HG03520 (cell line): Measurements from ENCODE around the gene BORCS6.

ENCODE experiments used
- ATAC-seq: cut with Tn5 transposase; IDR thresholded peaks from one replicate; pipeline ENCODE4 v1.9.1; 2021; ENCODE audit warnings: mild to moderate bottlenecking, moderate library complexity; ENCODE audit not compliant: unreplicated experiment

The BORCS6 gene

DNA sequence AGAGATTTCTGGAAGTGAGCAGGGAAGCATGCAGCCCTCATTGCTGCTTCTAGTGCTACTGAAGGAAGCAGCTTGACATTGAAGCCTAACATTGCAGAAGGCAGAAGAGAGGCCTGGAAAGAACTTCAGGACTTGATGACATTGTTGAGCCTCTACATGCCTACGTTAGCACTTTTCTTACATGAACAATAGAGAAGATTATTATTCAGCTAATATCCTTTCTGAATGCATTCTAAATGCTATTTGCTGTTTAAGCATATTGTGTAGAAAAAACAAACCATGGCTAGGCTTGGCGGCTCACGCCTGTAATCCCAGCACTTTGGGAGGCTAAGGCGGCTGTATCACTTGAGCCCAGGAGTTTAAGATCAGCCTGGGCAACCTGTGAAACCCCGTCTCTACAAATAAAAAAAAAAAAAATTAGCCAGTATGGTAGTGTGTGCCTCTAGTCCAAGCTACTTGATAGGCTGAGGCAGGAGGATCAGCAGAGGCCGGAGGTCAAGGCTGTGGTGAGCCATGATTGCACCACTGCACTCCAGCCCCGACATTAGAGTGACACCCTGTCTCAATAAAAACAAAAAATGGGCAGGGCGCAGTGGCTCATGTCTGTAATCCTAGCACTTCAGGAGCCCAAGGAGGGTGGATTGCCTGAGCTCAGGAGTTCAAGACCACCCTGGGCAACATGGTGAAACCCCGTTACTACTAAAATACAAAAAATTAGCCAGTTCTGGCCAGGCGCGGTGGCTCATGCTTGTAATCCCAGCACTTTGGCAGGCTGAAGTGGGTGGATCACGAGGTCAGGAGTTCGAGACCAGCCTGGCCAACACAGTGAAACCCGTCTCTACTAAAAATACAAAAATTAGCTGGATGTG is 22.6 kb upstream of the BORCS6 start:
- ATAC-seq: no peak

GRCh38 chr17:8210761-8211458 is 20.9 kb upstream of the BORCS6 start:
- no peak for ATAC-seq

GRCh38 chr17:8209907-8210760 is 20.2 kb upstream of the BORCS6 start, which contains the start of gene AURKB:
Gene AURKB (minus strand): TSS chr17:8210575. CDS start chr17:8210224, 351 bp downstream.
- peak; percentile 81 for ATAC-seq

GRCh38 chr17:8206536-8206935 is 16.6 kb upstream of the BORCS6 start:
- no peak for ATAC-seq

DNA sequence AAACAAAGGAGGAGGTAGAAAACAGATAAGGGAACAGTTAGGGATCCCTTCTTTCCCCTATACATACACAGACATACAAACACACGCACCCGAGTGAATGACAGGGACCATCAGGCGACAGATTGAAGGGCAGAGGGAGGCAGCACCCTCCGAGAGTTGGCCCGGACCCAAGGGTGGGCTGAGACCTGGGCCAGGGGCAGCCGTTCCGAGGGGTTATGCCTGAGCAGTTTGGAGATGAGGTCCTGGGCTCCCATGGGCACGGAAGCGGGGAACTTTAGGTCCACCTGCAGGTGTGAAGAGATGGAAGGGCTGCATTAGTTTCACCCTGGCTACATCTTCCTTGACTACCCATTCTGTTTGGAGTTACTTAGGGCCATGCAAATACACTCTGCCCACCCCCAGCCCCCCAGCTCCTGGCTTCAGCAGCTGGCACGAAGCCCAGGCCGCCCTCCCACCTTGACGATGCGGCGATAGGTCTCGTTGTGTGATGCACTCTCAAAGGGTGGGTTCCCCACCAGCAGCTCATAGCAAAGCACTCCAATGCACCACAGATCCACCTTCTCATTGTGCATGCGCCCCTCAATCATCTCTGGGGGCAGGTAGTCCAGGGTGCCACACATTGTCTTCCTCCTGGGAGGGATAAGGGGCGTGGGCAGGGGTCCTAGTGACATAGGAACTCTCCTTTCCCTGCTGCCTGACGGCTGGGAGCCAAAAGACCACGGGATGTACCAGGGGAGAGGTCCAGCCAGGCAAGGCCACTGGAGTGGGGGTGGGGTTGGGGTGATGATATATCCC is 15.0 kb upstream of the BORCS6 start:
- ATAC-seq: no peak

DNA sequence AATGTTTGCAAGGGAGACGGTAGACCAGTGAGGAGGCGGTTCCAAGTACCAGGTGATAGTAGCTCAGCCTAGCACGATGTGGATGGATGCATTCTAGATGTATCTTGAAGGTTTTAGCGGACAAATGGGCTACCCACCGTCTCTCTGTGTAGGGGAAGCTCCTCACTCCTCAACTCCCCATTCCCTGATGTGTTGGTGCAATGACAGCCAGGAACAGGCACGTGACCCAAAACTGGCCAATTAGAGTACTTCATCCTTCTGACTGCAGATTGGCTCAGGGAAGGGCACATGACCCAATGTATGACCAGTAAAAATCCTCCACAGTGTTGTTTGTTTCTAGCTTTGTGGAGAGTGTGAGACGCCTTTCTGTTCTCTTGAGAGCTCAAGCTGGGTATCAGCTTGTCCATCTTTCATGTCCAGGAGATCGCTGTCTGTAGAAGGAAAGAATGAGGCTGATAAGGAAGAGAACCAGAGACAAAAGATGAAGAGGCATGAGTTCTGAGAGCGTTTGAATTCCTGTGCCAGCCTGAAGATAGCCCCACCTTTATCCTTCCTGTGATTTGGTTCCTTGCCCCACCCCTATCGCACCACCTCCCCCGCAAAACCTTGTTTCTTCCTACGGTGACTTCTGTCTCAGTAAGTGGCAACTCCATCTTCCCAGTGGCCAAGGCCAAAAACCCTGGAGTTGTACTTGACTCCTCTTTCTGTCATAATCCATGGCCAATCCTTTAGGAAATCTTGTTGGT is 2.3 kb upstream of the BORCS6 start:
- no peak for ATAC-seq

DNA sequence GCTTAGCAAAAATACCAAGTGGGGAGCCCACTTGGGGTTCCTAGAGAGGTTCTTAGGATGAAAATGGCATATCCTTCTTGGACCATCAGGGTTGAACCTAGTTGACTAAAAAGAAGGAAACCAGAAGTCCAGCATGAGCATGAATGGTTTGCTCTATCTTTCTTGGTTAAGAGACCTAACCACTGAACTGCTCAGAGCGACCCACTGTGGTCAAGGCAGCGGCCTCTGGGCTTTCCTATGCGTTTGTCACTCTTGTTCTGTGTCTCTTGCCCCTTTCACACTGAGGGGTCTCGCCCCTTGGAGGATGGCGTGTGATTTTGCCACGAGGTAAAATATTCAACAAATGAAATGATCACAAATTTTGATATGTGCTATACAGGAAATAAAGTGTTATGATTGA is 526 bp upstream of the BORCS6 start:
- no peak for ATAC-seq

- no peak for ATAC-seq
Observed at GRCh38 chr17:8189041-8189710, 804 bp downstream of the BORCS6 start.

GRCh38 chr17:8188263-8188839 is 1.6 kb downstream of the BORCS6 start:
- no peak for ATAC-seq

DNA sequence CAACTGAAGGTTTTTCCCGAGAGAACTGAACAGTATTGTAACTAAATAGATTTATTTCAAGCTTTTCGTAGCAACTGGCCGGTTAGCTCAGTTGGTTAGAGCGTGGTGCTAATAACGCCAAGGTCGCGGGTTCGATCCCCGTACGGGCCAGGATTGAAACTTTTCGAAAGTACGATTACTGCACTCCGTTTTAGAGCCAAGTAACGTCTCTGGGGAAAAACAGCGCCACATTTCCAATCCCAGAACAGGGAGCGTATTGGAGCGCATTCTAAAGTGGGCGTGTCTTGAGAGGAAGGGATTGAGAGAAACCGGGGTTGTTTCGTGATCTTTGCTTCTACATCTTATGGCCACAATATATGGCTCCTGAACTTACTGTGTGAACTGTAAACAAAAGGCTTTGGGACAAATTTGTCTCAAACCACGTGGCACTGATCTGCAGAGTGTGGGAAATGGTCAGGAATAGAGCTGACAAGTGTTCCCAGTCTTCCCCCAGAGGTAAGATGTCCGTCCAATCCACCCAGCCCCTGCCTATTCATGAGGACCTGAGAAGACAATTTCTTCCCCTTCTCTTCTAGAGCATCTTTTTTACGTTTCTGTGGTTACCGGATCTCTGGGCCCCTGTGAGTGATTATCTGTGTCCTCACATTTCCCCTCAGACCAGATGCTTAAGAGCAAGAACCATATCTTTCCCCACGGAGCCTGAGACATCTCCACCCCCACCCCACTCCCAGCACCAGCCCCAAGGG is 2.3 kb downstream of the BORCS6 start:
- ATAC-seq: peak; percentile 22

GRCh38 chr17:8186787-8187516 is 3.0 kb downstream of the BORCS6 start:
- peak; percentile 22 for ATAC-seq

DNA sequence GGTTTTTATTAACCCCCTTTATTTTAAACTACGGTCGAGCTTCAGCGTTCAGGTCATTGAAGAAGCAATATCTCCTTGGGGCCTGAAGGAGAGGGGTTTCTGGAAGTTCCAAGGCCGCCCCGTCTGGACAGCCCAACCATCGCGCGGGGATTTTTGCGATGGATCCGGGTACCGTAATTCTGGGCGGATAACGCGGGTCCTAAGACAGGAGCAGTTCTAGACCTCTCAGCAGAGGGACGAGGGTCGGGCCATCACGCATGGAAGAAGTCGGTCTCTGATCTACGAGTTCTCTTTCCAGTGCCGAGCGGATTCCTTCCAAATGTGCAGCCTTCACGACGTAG is 3.6 kb downstream of the BORCS6 start:
- no peak for ATAC-seq

DNA sequence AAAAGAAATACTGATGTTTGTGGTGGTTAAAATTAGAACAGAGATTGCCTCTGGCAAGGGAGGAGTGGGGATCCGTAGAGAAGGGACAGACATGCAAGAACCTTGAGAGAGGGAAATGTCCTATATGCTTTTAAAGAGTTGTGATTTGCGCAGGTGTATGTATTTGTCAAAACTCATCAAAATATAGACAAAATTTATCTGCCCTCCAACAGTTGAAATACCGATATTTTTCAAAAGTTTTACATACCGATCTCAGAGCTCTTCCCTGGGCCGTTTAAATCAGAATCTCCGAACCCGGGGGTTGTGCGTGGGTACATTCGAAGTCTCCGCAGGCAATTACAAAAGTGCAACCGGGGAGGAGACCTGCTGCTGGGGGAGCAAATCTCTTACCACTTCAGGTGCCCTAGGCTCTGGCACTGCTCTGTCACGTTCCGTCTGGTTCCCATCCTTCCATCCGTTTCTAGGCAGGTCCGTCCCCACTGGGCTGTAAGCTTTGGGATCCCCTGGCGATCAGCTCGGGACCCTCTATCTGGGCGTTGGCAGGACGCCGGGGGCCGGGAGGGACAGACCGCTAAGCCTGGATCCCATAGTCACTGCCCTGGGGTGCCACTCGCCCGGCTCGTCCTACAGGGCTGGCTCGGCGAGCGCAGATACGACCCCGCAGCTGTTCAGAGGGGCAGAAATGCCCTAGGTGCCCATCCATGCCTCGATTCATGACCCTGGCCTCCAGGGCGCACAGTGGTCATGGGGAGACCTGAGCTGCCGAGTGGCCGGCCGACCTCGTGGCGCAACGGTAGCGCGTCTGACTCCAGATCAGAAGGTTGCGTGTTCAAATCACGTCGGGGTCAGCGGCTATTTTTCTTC is 4.2 kb downstream of the BORCS6 start:
- ATAC-seq: no peak

DNA sequence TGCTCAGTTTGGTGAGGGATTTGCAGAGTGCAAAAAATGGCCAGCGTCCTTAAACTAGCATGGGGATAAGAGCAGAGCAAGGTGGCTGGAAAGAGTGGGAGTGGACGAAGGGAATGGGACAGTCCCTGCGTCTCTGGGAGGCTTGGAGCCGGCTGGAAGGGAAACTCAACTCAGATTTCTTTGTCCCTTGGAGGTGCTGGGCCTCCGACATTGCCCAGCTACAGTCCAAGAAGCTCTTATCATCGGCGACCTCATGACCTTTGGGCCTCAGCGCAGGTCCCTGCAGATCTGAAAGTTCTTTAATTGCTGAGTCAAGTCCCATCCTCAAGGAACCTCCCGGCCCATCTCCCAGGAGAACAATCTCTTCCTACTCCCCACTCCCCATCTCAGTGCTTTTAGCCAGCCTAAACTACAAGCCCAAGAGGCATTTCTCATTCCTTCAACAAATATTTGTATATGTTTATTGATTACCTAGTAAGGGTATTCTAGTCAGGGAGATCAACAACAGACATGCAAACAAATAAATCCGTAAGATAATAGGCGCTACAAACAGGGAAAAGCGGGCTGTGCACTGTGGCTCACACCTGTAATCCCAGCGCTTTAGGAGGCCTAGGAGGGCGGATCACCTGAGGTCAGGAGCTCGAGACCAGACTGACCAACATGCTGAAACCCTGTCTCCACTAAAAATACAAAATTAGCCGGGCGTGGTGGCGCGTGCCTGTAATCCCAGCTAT is 12.8 kb downstream of the BORCS6 start:
- no peak for ATAC-seq

DNA sequence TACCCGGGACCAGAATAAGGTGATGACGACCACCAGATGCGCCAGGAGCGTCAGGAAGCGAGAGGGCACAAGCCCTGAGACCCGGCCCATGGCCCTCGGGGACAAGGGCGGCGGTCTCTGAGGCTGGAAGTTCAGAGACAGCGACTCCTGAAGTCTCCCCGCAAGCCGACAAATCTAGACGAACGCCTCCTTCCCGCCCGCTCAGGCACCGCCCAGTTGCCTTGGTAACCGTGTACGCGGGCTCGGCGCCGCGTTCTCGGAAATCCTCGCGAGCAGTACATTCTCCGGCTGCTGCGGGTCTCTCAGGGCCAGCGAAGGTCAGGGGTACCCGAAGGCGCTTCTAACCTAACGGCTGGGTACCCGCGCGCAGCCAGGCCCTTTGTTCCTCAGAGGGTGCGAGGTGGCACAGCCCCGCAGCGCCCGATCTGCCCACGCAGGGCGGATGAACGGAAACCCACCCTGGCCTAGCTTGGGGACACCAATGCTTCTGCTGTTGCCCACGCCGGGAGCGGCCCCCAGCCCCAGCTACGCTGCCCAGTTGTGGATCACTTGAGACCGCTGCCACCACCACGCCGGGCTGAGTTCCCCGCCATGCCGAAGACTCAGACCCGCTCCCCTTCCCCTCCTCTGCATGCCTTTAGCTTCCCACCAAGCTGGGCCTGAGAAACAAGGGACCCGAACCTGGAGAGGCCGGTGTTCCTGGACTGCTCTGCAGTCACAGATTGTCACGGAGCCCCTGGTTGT is 13.6 kb downstream of the BORCS6 start, which contains the start of gene TMEM107:
Gene TMEM107, minus strand, starts transcription at position 184 of the 744 bp plus-strand sequence. Its CDS starts 94 bp downstream, at position 90.
- ATAC-seq: peak; percentile 34
